GM23248 (cell line): ENCODE results near the gene SPACA9.

ENCODE experiments used
- EZH2 ChIP-seq: fragments of 200-600 bp; sonication (generic); IDR thresholded peaks from 2 replicates; pipeline ENCODE4 v1.6.1; 2018; ENCODE audit warnings: antibody characterized with exemption, mild to moderate bottlenecking; ENCODE audit not compliant: insufficient read depth, poor library complexity, severe bottlenecking
- EZH2phosphoT487 ChIP-seq: fragments of 200-600 bp; sonication (generic); IDR thresholded peaks from 2 replicates; pipeline ENCODE4 v1.6.1; 2018; ENCODE audit warnings: antibody characterized with exemption, moderate library complexity, mild to moderate bottlenecking, low read depth; ENCODE audit not compliant: insufficient read depth

DNA sequence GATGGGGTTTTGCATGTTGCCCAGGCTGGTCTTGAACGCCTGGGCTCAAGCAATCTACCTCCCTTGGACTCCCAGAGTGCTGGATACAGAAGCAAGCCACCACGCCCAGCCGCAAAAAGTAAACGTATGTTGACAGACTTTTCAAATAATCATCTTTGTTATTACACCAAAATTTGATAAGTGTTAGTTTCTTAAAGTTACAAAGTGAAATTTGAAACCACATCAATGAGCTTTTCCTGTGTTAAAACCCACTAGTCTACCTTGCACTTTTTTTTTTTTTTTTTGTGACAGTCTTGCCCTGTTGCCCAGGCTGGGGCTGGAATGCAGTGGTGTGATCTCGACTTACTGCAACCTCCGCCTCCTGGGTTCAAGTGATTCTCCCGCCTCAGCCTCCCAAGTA lies 29.9 kb downstream of the SPACA9 start:
- TF ChIP-seq EZH2 (no peak), EZH2phosphoT487 (no peak)
